ENCODE data around the gene ALG2. TPM values are rescaled to one million over a fixed set of nuclear protein-coding genes. Genes with fewer than 3 reads are reported as not detected.

ALG2 gene
- total RNA-seq, 1 experiment from 2014 or later = 30.1 TPM

DNA sequence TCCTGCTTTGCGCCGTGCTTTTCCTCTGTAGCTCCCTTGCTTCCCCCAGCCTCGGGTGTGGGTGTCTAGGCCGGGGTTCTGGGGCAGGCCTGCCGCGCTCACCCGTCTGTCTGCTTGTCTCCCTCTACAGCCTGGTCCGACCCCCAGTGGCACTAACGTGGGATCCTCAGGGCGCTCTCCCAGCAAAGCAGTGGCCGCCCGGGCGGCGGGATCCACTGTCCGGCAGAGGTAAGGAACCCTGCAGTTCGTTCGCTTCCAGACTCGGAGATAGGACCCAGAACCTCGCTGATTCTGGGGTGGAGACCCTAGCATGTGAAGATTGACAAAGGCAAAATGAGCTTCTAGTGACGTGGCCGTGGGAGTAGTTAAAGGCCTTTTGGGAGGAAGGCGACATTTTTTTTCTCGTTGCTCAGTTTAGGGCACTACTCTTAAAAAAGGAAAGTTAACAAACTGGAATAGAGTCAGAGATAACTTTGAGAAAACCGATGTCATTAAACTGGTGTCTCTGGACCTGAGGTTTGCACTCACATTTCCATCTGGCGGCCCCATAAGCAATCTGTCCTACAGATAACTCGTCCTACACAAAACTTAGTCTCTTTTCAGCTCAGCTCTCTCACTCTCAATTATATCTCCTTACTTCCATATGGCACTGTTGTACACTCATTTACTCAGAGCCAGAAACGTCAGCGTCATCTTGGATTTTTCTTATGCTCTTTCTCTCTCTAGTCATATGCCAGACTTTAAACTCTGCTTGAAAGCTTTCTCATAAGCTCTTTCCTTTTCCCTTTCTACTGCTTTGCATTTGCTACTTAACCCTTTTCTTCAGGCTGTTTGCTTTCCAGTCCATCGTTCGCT is 901 bp upstream of the ALG2 start:
- Histone ChIP-seq H3K9me3 (ENCODE audit: low read depth, low read length, poor library complexity, severe bottlenecking) (no peaks in the 10 kb centered on the region), H3K27me3 (replicated peaks; ENCODE audit: insufficient read depth, low read depth, low read length, poor library complexity) (no peaks in the 10 kb centered on the region), H3K4me3 (ENCODE audit: low read depth, low read length, poor library complexity, severe bottlenecking) (peak overlapping the region; percentile 72), H3K36me3 (ENCODE audit: insufficient read depth, low read length, poor library complexity, severe bottlenecking) (peaks cover 18% of the 10 kb centered on the region), H3K4me1 (ENCODE audit: insufficient read depth, low read length, poor library complexity, severe bottlenecking) (peaks cover 24% of the 10 kb centered on the region), H3K27ac (ENCODE audit: low read depth, low read length, poor library complexity, severe bottlenecking) (peak overlapping the region; percentile 93)
- BruUV-seq (replicated peaks) = TSS peak; percentile 63
- TF ChIP-seq EZH2 (IDR thresholded peaks at IDR 0.05; ENCODE audit: borderline replicate concordance, low read depth, low read length, poor library complexity, severe bottlenecking) (no peak), CTCF (conservative IDR thresholded peaks at IDR 0.05; ENCODE audit: low read depth, low read length) (no peak)
- ChIA-PET CTCF (interaction anchor here (0.6 to 1.0 kb wide), 3 partner anchors 9 to 314 kb away, joined by 3 read pairs; no protein-coding TSS in a partner anchor), POLR2A (ENCODE audit: low non-redundant PET) (interaction anchor here (0.5 kb wide), 1 partner anchor 1189 kb away, joined by 5 read pairs; no protein-coding TSS in a partner anchor)
- no peak for DNase-seq (ENCODE audit: low spot score)
- intact Hi-C loops (cut with micrococcal nuclease; ENCODE audit: unreplicated experiment) = loop anchor here (5.0 to 10.0 kb wide), 2 partner anchors 58 to 600 kb away; partner anchors contain the start of gene NR4A3

- no TSS peak for BruUV-seq (replicated peaks)
- no peak for DNase-seq (ENCODE audit: low spot score)
- Histone ChIP-seq H3K27ac (ENCODE audit: low read depth, low read length, poor library complexity, severe bottlenecking) (peak overlapping the region; percentile 93), H3K4me3 (ENCODE audit: low read depth, low read length, poor library complexity, severe bottlenecking) (peak overlapping the region; percentile 72), H3K9me3 (ENCODE audit: low read depth, low read length, poor library complexity, severe bottlenecking) (no peaks in the 10 kb centered on the region), H3K27me3 (replicated peaks; ENCODE audit: insufficient read depth, low read depth, low read length, poor library complexity) (no peaks in the 10 kb centered on the region), H3K36me3 (ENCODE audit: insufficient read depth, low read length, poor library complexity, severe bottlenecking) (peaks cover 18% of the 10 kb centered on the region), H3K4me1 (ENCODE audit: insufficient read depth, low read length, poor library complexity, severe bottlenecking) (peaks cover 24% of the 10 kb centered on the region)
- ChIA-PET CTCF (no interaction called here), POLR2A (ENCODE audit: low non-redundant PET) (interaction anchor here (0.6 kb wide), 2 partner anchors 13 to 1335 kb away, joined by 3 to 5 read pairs; no protein-coding TSS in a partner anchor)
- intact Hi-C loops (cut with micrococcal nuclease; ENCODE audit: unreplicated experiment) = loop anchor here (5.0 to 10.0 kb wide), 2 partner anchors 56 to 601 kb away; partner anchors contain the start of gene NR4A3
- TF ChIP-seq CTCF (conservative IDR thresholded peaks at IDR 0.05; ENCODE audit: low read depth, low read length) (no peak), EZH2 (IDR thresholded peaks at IDR 0.05; ENCODE audit: borderline replicate concordance, low read depth, low read length, poor library complexity, severe bottlenecking) (no peak)
Observed at GRCh38 chr9:99221266-99221620, 499 bp downstream of the ALG2 start.

GRCh38 chr9:99220011-99220410 is 1.7 kb downstream of the ALG2 start:
- Histone ChIP-seq H3K4me1 (ENCODE audit: insufficient read depth, low read length, poor library complexity, severe bottlenecking) (peaks cover 24% of the 10 kb centered on the region), H3K9me3 (ENCODE audit: low read depth, low read length, poor library complexity, severe bottlenecking) (no peaks in the 10 kb centered on the region), H3K27me3 (replicated peaks; ENCODE audit: insufficient read depth, low read depth, low read length, poor library complexity) (no peaks in the 10 kb centered on the region), H3K27ac (ENCODE audit: low read depth, low read length, poor library complexity, severe bottlenecking) (no peak overlapping the region), H3K36me3 (ENCODE audit: insufficient read depth, low read length, poor library complexity, severe bottlenecking) (peaks cover 18% of the 10 kb centered on the region), H3K4me3 (ENCODE audit: low read depth, low read length, poor library complexity, severe bottlenecking) (no peak overlapping the region)
- CTCF ChIA-PET = no interaction called here
- no peak for DNase-seq (ENCODE audit: low spot score)
- intact Hi-C loops (cut with micrococcal nuclease; ENCODE audit: unreplicated experiment) = loop anchor here (5.0 to 10.0 kb wide), 2 partner anchors 55 to 602 kb away; partner anchors contain the start of gene NR4A3
- TSS peak; percentile 36 for BruUV-seq (replicated peaks)
- TF ChIP-seq EZH2 (IDR thresholded peaks at IDR 0.05; ENCODE audit: borderline replicate concordance, low read depth, low read length, poor library complexity, severe bottlenecking) = no peak
- no peak for TF ChIP-seq CTCF (conservative IDR thresholded peaks at IDR 0.05; ENCODE audit: low read depth, low read length)
- POLR2A ChIA-PET (ENCODE audit: low non-redundant PET) = no interaction called here
